Spleen (tissue), 13 donors: ENCODE data around the gene PCLO. TPM values are rescaled to one million over a fixed set of nuclear protein-coding genes. Genes with fewer than 3 reads are reported as not detected.
A peak's percentile ranks its signal among the peaks of the same experiment; 100 is the strongest.

Experiments used
- DNase-seq: peaks from one replicate; pipeline ENCODE4 v3.0.0-alpha.2; 2020
- H3K27ac ChIP-seq, 8 donors: fragments of 200-600 bp; sonication (generic) in 7 of 8; 1 replicate in 4 of 8; 2 replicates in 4 of 8; pipeline versions ENCODE4 v1.5.0 to v1.8.0; 2016 to 2021; ENCODE audit warnings: inconsistent platforms in 4 of 8, mild to moderate bottlenecking in 4 of 8, moderate library complexity in 1 of 8
- H3K27me3 ChIP-seq, 7 donors: fragments of 200-600 bp; sonication (generic) in 6 of 7; replicated peaks in 1 of 7; 1 replicate in 4 of 7; 2 replicates in 3 of 7; pipeline versions ENCODE4 v1.5.0 to v1.8.0; 2016 to 2021; ENCODE audit warnings: inconsistent platforms in 3 of 7, mild to moderate bottlenecking in 1 of 7
- H3K36me3 ChIP-seq, 6 donors: fragments of 200-600 bp; sonication (generic) in 5 of 6; 1 replicate in 4 of 6; 2 replicates in 2 of 6; pipeline versions ENCODE4 v1.5.0 to v1.8.0; 2016 to 2021; ENCODE audit warnings: inconsistent platforms in 2 of 6
- H3K4me1 ChIP-seq, 6 donors: fragments of 200-600 bp; sonication (generic) in 5 of 6; 1 replicate in 3 of 6; 2 replicates in 3 of 6; pipeline versions ENCODE4 v1.5.0 to v1.8.0; 2016 to 2021; ENCODE audit warnings: inconsistent platforms in 3 of 6
- H3K4me3 ChIP-seq, 8 donors: fragments of 200-600 bp; sonication (generic) in 7 of 8; 1 replicate in 4 of 8; 2 replicates in 4 of 8; pipeline versions ENCODE4 v1.5.0 to v1.8.0; 2016 to 2021; ENCODE audit warnings: inconsistent platforms in 4 of 8, mild to moderate bottlenecking in 4 of 8, moderate library complexity in 2 of 8
- H3K9me3 ChIP-seq, 8 donors: fragments of 200-600 bp; sonication (generic) in 7 of 8; 1 replicate in 4 of 8; 2 replicates in 4 of 8; pipeline versions ENCODE4 v1.5.0 to v1.8.0; 2016 to 2021; ENCODE audit warnings: inconsistent platforms in 4 of 8
- CTCF ChIP-seq, 11 experiments: fragments of 200-600 bp in 7 of 11; fragments of 450-650 bp in 4 of 11; sonication (generic) in 4 of 11; IDR thresholded peaks in 8 of 11; conservative IDR thresholded peaks in 3 of 11; 1 replicate in 7 of 11; 2 replicates in 4 of 11; pipeline versions ENCODE4 v1.4.0 to v1.8.0; 2016 to 2021; ENCODE audit warnings: antibody characterized with exemption in 11 of 11, inconsistent platforms in 4 of 11, mild to moderate bottlenecking in 1 of 11
- POLR2A ChIP-seq, 3 donors: fragments of 450-650 bp; IDR thresholded peaks; one replicate each; pipeline ENCODE4 v1.5.1; 2017; ENCODE audit warnings: antibody characterized with exemption in 3 of 3, mild to moderate bottlenecking in 1 of 3
- POLR2AphosphoS5 ChIP-seq, 3 donors: sonication (generic); formaldehyde crosslinking; IDR thresholded peaks; one replicate each; pipeline ENCODE4 v1.5.1; 2017; ENCODE audit warnings: antibody characterized with exemption in 3 of 3
- WGBS, 5 donors: extraction: QIAGEN DNeasy Blood & Tissue Kit in 3 of 5; methylation state at CpG; one replicate each; pipeline versions ENCODE4 v1.1.5 to v1.1.7; 2013 to 2018; 5-methylcytosine and 5-hydroxymethylcytosine counted together
- intact Hi-C: fragments of 100-400 bp; cut with DNase I; formaldehyde crosslinking; loops from one replicate; pipeline ENCODE4 v1.15.0; 2023; ENCODE audit warnings: low total_unique reads
- long read RNA-seq, 2 donors: transcript quantifications; one replicate each; lab custom pipeline, GENCODE V29; 2026
- polyA plus RNA-seq, 3 donors: library from polyadenylated mRNA; stranded (reverse); fragments of 200-250 nt; gene quantifications; one replicate each; pipeline ENCODE4 v1.2.1, GENCODE V29; 2013
- total RNA-seq, 7 donors: library from RNA; depleted of rRNA in 3 of 7; stranded (reverse); fragments of >200 nt in 3 of 7; fragmentation: NEBNext Ultra II Directional in 4 of 7; extraction: Animal tissue kit (Norgen Biotek cat#: 25700) in 4 of 7; gene quantifications; one replicate each; pipeline versions ENCODE4 v1.1.0 to v1.2.1, GENCODE V29; 2016 to 2021
- donor health status: healthy with polysubstance abuse.
- donor health status: DM: no; HTN: no; CAD: no; lungs with moderate emphysema.
- donor health status: DM: no; HTN: no; CAD: no.
- donor health status: Bipolar disorder and iron deficiency.
- donor health status: healthy.
- donor health status: DM: no; HTN: no; CAD: no.
- donor health status: DM: yes; HTN: yes; CAD: no.

PCLO gene
- 1 to 10 TPM in 6 of 7 donors, under 1 TPM in 1; 0.91 to 9.9 (median 2.2) TPM for total RNA-seq
- polyA plus RNA-seq, result under 1 TPM; 0.05 to 0.13 (median 0.09) TPM
- long read RNA-seq, donor 1, result 0 reads
- long read RNA-seq, donor 2, result 0 reads

- H3K4me3 ChIP-seq, result peak within 1 kb of the TSS; percentile 28 to 77 (median 53)
- no peaks in the 10 kb centered on the region for H3K36me3 ChIP-seq
- 0 to 4% (median 2%) methylated on average over 47 to 77 of the region's 77 CpGs for WGBS, 5 donors
- H3K4me1 ChIP-seq, result peaks cover 0 to 13% (median 8%) of the 10 kb centered on the region in 6 donors
- peaks cover 0 to 22% (median 11%) of the 10 kb centered on the region in 7 donors for H3K27me3 ChIP-seq
- TF ChIP-seq CTCF (IDR thresholded peaks at IDR 0.05 in 8 of 11, conservative IDR thresholded peaks at IDR 0.05 in 3 of 11), result no peak
- peak; percentile 33 to 73 (median 60) for TF ChIP-seq POLR2AphosphoS5 (IDR thresholded peaks at IDR 0.05)
- peak in 1 of 3 donors; percentile 15 for TF ChIP-seq POLR2A (IDR thresholded peaks at IDR 0.05)
- DNase-seq, result peak; percentile 87
- H3K9me3 ChIP-seq, result no peaks in the 10 kb centered on the region
- intact Hi-C loops, result no loop called here
- peak within 1 kb of the TSS in 7 of 8 donors; percentile 52 to 78 (median 73) for H3K27ac ChIP-seq
Measured at GRCh38 chr7:83162402-83163256, at the start of gene PCLO. Gene PCLO (minus strand): TSS chr7:83162884. CDS start chr7:83162592, 292 bp downstream.

GRCh38 chr7:83211685-83212084, 49.0 kb upstream of the PCLO start:
- TF ChIP-seq CTCF (IDR thresholded peaks at IDR 0.05 in 8 of 11, conservative IDR thresholded peaks at IDR 0.05 in 3 of 11), result no peak
- TF ChIP-seq POLR2AphosphoS5 (IDR thresholded peaks at IDR 0.05), result no peak
- TF ChIP-seq POLR2A (IDR thresholded peaks at IDR 0.05), result no peak
- no peaks in the 10 kb centered on the region for H3K27me3 ChIP-seq
- H3K36me3 ChIP-seq, result no peaks in the 10 kb centered on the region
- WGBS, 5 donors, result 74 to 87% (median 84%) methylated on average over 1 of the region's 1 CpG
- intact Hi-C loops, result no loop called here
- no peaks in the 10 kb centered on the region for H3K4me1 ChIP-seq
- DNase-seq, result no peak
- no peak overlapping the region for H3K27ac ChIP-seq
- no peak overlapping the region for H3K4me3 ChIP-seq
- peaks cover 0 to under 1% (median 0%) of the 10 kb centered on the region in 8 donors for H3K9me3 ChIP-seq

- WGBS, 5 donors, result 73 to 78% (median 76%) methylated on average over 3 of the region's 3 CpGs
- TF ChIP-seq CTCF (IDR thresholded peaks at IDR 0.05 in 8 of 11, conservative IDR thresholded peaks at IDR 0.05 in 3 of 11) (no peak), POLR2A (IDR thresholded peaks at IDR 0.05) (no peak), POLR2AphosphoS5 (IDR thresholded peaks at IDR 0.05) (no peak)
- H3K4me3 ChIP-seq, result no peak overlapping the region
- no peaks in the 10 kb centered on the region for H3K4me1 ChIP-seq
- DNase-seq, result no peak
- intact Hi-C loops, result no loop called here
- H3K27me3 ChIP-seq, result no peaks in the 10 kb centered on the region
- H3K36me3 ChIP-seq, result no peaks in the 10 kb centered on the region
- H3K27ac ChIP-seq, result no peak overlapping the region
- H3K9me3 ChIP-seq, result peaks cover 0 to 2% (median 0%) of the 10 kb centered on the region in 8 donors
Measured at GRCh38 chr7:83210479-83210878, 47.8 kb upstream of the PCLO start.

GRCh38 chr7:83204715-83205114, 42.0 kb upstream of the PCLO start:
- Histone ChIP-seq H3K4me3 (no peak overlapping the region), H3K36me3 (no peaks in the 10 kb centered on the region)

More at GRCh38 chr7:83204715-83205114, 42.0 kb upstream of the PCLO start:
- Histone ChIP-seq H3K4me1 (no peaks in the 10 kb centered on the region), H3K9me3 (peaks cover 0 to 2% (median 0%) of the 10 kb centered on the region in 8 donors), H3K27ac (no peak overlapping the region), H3K27me3 (no peaks in the 10 kb centered on the region)
- WGBS, 5 donors, result 83 to 93% (median 85%) methylated on average over 2 of the region's 2 CpGs
- no peak for TF ChIP-seq POLR2AphosphoS5 (IDR thresholded peaks at IDR 0.05)
- TF ChIP-seq CTCF (IDR thresholded peaks at IDR 0.05 in 8 of 11, conservative IDR thresholded peaks at IDR 0.05 in 3 of 11), result no peak
- no peak for DNase-seq
- intact Hi-C loops, result no loop called here
